C1 segment of cervical spinal cord (tissue), 14 donors: ENCODE measurements around the gene SLC25A30.
"Not testable (repeated sequence)": the region's sequence is repeated elsewhere in the genome, so short reads cannot be mapped to it uniquely, and the experiment has no call there.

Experiments
- DNase-seq, 14 donors: peaks; one replicate each; lab custom pipeline; 2025; lab: John Stamatoyannopoulos, UW

The SLC25A30 gene

GRCh38 chr13:45391926-45392325 is 26.2 kb downstream of the SLC25A30 start:
- no peak for DNase-seq

GRCh38 chr13:45391128-45391527 is 27.0 kb downstream of the SLC25A30 start:
- not testable (repeated sequence) for DNase-seq

DNA sequence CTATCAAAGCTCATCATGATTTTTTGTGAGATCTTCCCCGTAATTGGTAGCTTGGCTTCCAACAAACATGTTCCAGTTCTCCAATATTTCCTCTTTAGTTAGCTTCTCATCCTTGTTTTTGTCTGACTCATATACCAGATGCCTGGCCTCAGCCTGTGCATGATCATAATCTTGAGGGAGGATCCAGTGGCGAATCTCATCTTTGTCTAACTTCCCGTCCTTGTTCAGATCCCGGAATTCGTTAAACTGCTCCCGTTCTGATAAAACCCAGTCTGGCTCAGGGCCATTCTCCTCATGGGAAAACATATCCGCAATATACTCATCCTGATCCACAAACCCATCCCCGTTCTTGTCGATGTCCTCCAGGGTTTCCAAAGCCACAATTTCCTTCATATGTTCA is 27.8 kb downstream of the SLC25A30 start:
- not testable (repeated sequence) for DNase-seq

DNA sequence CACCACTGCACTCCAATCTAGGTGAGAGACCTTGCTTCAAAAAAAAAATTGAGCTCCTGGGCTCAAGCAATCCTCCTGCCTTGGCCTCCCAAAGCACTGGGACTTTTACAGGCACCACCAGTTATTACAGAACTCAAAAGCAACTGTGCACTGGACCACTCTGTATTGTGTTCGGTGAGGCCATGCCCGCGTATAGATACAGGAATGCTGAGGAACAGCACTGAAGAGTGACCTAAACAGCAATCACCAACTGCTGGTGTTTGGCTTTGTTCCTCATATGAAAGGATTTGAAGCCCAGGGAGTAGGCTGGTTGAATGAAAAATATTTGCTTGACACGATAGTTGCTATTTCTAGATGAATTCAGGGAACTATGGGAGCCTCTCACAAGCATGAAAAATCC is 29.5 kb downstream of the SLC25A30 start:
- DNase-seq, result no peak

DNA sequence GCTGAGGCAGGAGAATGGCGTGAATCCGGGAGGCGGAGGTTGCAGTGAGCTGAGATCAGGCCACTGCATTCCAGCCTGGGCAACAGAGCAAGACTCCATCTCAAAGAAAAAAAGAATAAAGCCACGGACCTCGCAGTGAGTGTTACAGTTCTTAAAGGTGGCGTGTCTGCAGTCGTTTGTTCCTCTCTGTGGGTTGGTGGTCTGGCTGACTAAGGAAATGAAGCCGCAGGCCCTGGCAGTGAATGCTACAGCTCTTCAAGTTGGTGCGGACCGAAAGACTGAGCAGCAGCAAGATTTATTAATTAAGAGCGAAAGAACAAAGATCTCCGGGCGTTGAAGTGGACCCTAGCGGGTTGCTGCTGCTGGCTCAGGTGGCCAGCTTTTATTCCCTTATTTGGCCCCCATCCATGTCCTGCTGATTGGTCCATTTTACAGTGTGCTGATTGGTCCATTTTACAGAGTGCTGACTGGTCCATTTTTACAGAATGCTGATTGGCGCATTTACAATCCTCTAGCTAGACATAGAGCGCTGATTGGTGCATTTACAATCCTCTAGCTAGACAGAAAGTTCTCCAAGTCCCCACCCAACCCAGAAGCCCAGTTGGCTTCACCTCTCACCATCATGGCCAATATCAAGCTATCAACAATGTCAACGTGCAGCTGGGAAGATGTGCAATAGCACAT is 31.1 kb downstream of the SLC25A30 start:
- not testable (repeated sequence) for DNase-seq

GRCh38 chr13:45385907-45386553 is 32.1 kb downstream of the SLC25A30 start:
- DNase-seq, result no peak

GRCh38 chr13:45385320-45385719 is 32.9 kb downstream of the SLC25A30 start:
- DNase-seq, result no peak

DNA sequence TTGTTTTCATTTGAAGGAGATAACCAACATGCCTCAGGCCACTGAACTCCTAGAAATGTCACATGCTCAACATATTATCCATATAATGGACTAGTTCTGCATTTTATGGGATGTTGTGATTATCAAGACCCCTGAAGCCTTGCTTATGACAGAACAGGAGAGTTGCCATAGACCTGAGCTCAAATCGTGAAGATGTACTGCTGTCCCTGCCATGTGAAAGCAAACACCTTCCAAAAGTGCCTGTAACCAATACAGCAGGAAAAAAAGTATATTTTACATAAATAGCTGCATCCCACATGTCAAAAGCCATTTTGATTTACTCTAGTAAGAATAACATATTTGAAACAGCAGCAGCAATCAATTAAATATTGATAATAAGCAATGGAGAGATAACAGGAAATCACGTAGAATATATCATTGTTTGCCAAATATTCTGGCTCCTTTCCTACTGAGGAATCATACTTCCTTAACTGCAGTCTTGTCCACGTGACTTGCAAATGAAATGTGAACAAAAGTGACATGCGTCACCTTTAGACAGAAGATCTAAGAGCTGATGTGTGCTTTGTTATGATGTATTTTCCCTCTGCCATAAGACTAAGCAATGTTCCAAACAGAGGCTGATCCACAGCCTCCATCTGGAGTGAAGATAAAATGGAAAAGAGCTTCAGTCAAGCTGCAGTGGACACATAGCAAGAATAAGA is 33.5 kb downstream of the SLC25A30 start:
- no peak for DNase-seq

DNA sequence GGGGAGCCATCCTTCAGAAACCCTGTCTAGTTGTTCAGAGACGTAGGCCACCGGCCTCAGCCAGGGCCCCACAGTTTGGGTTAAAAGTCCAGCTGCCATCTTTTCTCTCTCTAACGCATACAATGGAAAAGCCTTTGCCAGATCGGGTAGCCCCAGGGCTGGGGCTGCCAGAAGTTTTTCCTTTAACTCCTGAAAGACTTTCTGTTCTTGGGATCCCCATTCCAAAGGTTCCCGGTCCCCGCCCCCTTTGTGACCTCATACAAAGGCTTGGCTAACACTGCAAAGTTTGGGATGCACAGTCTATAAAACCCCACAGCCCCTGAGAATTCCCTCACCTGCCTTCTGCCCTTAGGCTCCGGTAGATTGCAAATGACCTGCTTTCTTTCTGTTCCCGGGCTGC is 35.4 kb downstream of the SLC25A30 start:
- DNase-seq, result not testable (repeated sequence)

DNA sequence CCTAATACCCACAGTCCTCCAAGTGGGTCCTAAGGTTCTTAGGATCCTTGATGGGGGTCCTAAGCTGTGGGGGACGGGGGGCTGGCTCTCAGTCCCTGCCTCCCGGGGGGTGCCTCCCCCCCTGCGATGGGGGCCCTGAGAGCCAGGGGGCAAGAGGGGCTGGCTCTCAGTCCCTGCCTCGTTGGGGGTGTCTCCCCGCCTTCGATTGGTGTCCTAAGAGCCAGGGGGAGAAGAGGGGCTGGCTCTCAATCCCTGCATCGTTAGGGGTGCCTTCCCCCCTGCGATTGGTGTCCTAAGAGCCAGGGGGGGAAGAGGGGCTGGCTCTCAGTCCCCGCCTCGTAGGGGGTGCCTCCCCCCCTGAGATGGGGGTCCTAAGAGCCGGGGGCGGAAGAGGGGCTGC is 37.0 kb downstream of the SLC25A30 start:
- DNase-seq, result no peak

GRCh38 chr13:45380708-45381107 is 37.5 kb downstream of the SLC25A30 start:
- not testable (repeated sequence) for DNase-seq

DNA sequence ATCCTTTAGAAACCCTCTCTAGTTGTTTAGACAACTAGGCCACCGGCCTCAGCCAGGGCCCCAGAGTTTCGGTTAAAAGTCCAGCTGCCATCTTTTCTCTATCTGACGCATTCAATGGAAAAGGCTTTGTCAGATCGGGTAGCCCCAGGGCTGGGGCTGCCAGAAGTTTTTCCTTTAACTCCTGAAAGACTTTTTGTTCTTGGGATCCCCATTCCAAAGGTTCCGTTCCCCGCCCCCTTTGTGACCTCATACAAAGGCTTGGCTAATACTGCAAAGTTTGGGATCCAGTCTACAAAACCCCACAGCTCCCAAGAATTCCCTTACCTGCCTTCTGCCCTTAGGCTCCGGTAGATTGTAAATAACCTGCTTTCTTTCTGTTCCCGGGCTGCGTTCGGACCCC is 38.7 kb downstream of the SLC25A30 start:
- not testable (repeated sequence) for DNase-seq

DNA sequence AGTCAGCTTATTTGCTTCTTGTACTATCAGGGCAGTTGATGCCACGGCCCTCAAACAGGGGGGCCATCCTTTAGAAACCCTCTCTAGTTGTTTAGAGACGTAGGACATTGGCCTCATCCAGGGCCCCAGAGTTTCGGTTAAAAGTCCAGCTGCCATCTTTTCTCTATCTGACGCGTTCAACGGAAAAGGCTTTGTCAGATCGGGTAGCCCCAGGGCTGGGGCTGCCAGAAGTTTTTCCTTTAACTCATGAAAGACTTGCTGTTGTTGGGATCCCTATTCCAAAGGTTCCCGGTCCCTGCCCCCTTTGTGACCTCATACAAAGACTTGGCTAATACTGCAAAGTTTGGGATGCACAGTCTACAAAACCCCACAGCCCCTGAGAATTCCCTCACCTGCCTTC is 39.4 kb downstream of the SLC25A30 start:
- DNase-seq, result not testable (repeated sequence)

DNA sequence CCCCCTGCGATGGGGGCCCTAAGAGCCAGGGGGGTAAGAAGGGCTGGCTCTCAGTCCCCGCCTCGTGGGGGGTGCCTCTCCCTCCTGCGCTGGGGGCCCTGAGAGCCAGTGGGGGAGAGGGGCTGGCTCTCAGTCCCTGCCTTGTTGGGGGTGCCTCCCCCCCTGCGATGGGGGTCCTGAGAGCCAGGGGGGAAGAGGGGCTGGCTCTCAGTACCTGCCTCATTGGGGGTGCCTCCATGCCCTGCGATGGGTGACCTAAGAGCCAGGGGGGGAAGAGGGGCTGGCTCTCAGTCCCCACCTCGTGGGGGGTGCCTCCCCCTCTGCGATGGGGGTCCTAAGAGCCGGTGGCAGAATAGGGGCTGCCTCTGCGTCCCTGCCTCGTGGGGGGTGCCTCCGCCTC is 40.9 kb downstream of the SLC25A30 start:
- not testable (repeated sequence) for DNase-seq

- DNase-seq, result not testable (repeated sequence)
Measured at GRCh38 chr13:45376651-45377050, 41.5 kb downstream of the SLC25A30 start.

GRCh38 chr13:45374917-45375316 is 43.3 kb downstream of the SLC25A30 start:
- DNase-seq, result no peak

GRCh38 chr13:45373162-45373547 is 45.0 kb downstream of the SLC25A30 start:
- DNase-seq, result no peak

- DNase-seq, result no peak
Measured at GRCh38 chr13:45372189-45373161, 45.7 kb downstream of the SLC25A30 start.

- peak in 10 of 14 donors; percentile 1 to 63 (median 28) for DNase-seq
Measured at GRCh38 chr13:45370922-45371406, 47.2 kb downstream of the SLC25A30 start.

DNA sequence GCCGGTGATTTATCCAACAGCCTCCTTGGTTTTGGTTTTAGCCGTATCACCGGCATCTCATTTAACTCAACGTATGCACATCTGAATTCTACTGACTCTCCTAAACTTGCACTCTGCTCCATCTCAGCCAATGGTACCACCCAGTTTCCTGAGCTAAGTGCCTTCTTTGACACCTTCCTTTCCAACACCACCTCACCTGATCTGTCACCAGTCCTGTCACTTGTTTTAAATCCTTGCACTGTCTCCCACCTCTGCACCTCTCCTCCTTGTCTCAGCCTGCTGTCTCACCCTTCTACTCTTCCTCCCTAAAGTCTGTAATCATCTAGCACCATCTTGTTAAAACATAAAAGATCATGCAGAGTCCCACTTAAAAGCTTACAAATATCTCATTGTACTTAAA is 49.1 kb downstream of the SLC25A30 start:
- no peak for DNase-seq

GRCh38 chr13:45368571-45368970 is 49.6 kb downstream of the SLC25A30 start:
- DNase-seq, result no peak
